Measurements from ENCODE around the gene STT3B. TPM values are rescaled to one million over a fixed set of nuclear protein-coding genes. Genes with fewer than 3 reads are reported as not detected.

Gene STT3B
- total and polyA plus RNA-seq, 7 donors = 10.8 to 107 (median 64.1) TPM

GRCh38 chr3:31551646-31552045, 18.9 kb downstream of the STT3B start:
- 91 to 93% methylated on average over 2 of the region's 2 CpGs for WGBS, 2 donors
- Histone ChIP-seq H3K27ac (no peak overlapping the region), H3K36me3 (no peaks in the 10 kb centered on the region), H3K9me3 (no peaks in the 10 kb centered on the region), H3K4me1 (peaks cover 0 to 60% (median 34%) of the 10 kb centered on the region in 4 donors), H3K4me3 (no peak overlapping the region), H3K27me3 (no peaks in the 10 kb centered on the region)
- TF ChIP-seq, protein P1, sequence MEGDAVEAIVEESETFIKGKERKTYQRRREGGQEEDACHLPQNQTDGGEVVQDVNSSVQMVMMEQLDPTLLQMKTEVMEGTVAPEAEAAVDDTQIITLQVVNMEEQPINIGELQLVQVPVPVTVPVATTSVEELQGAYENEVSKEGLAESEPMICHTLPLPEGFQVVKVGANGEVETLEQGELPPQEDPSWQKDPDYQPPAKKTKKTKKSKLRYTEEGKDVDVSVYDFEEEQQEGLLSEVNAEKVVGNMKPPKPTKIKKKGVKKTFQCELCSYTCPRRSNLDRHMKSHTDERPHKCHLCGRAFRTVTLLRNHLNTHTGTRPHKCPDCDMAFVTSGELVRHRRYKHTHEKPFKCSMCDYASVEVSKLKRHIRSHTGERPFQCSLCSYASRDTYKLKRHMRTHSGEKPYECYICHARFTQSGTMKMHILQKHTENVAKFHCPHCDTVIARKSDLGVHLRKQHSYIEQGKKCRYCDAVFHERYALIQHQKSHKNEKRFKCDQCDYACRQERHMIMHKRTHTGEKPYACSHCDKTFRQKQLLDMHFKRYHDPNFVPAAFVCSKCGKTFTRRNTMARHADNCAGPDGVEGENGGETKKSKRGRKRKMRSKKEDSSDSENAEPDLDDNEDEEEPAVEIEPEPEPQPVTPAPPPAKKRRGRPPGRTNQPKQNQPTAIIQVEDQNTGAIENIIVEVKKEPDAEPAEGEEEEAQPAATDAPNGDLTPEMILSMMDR (IDR thresholded peaks at IDR 0.05) = no peak
- no peak for TF ChIP-seq POLR2AphosphoS5 (IDR thresholded peaks at IDR 0.05)
- no peak for TF ChIP-seq POLR2A (IDR thresholded peaks at IDR 0.05)
- no peak for TF ChIP-seq EP300 (IDR thresholded peaks at IDR 0.05)
- intact Hi-C loops (cut with DNase I) = loop anchor here (10.0 kb wide), 1 partner anchor 213 kb away; no protein-coding TSS in a partner anchor
- DNase-seq = no peak

- DNase-seq = no peak
- Histone ChIP-seq H3K36me3 (no peaks in the 10 kb centered on the region), H3K4me3 (no peak overlapping the region), H3K27ac (no peak overlapping the region), H3K9me3 (no peaks in the 10 kb centered on the region), H3K4me1 (peaks cover 0 to 56% (median 32%) of the 10 kb centered on the region in 4 donors), H3K27me3 (no peaks in the 10 kb centered on the region)
- intact Hi-C loops (cut with DNase I) = loop anchor here (10.0 kb wide), 1 partner anchor 213 kb away; no protein-coding TSS in a partner anchor
- 95% methylated on average over 1 of the region's 1 CpG for WGBS, 2 donors
- TF ChIP-seq POLR2AphosphoS5 (IDR thresholded peaks at IDR 0.05) (no peak), POLR2A (IDR thresholded peaks at IDR 0.05) (no peak), EP300 (IDR thresholded peaks at IDR 0.05) (no peak)
- TF ChIP-seq, protein P1 (IDR thresholded peaks at IDR 0.05) = no peak
Measured at GRCh38 chr3:31552103-31552502, 19.4 kb downstream of the STT3B start.

DNA sequence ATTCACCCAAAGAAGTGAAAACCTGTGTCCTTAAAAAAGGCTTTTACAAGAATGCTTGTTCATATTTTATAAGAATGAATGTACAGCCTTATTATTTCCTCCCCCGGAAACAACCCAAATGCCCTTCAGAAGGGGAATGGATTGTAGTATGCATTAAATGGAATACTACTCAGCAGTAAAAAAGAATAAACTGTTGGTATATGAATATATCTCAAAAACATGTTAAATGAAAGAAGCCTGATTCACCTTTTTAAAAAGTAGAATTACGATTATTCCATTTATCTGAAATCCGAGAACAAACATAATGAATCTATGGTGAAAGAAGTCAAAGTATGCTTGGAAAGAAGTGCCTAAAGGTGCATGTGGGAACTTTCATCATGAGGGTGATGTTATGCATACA, 20.5 kb downstream of the STT3B start:
- intact Hi-C loops (cut with DNase I) = loop anchor here (10.0 kb wide), 1 partner anchor 212 kb away; no protein-coding TSS in a partner anchor
- no peak overlapping the region for H3K27ac ChIP-seq
- 95% methylated on average over 3 of the region's 3 CpGs for WGBS, 2 donors
- peaks cover 0 to 46% (median 29%) of the 10 kb centered on the region in 4 donors for H3K4me1 ChIP-seq
- no peaks in the 10 kb centered on the region for H3K9me3 ChIP-seq
- H3K36me3 ChIP-seq = no peaks in the 10 kb centered on the region
- no peak for DNase-seq
- no peaks in the 10 kb centered on the region for H3K27me3 ChIP-seq
- H3K4me3 ChIP-seq = no peak overlapping the region
- no peak for TF ChIP-seq POLR2A (IDR thresholded peaks at IDR 0.05)
- no peak for TF ChIP-seq POLR2AphosphoS5 (IDR thresholded peaks at IDR 0.05)
- TF ChIP-seq EP300 (IDR thresholded peaks at IDR 0.05) = no peak
- TF ChIP-seq, protein P1 (IDR thresholded peaks at IDR 0.05) = no peak

DNA sequence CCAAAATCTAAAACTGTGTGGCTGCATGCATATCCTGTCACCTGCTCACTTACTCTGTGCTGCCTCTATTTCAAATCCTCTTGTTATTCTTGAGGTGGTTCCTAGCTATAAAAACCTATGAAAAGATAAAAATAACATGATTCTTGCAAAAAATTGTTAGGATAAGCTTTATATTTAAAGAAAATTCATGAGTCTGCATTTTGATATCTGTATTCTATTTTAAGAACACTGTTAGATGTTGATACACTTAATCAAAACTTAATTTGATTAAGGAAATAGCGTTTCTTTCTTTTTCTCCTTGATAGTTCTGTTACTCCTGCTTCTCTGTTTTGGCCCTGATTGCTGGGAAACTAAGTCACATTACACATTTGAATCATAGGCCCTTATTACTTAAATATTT, 22.5 kb downstream of the STT3B start:
- Histone ChIP-seq H3K4me1 (peaks cover 0 to 36% (median 22%) of the 10 kb centered on the region in 4 donors), H3K27me3 (no peaks in the 10 kb centered on the region), H3K36me3 (no peaks in the 10 kb centered on the region), H3K27ac (no peak overlapping the region), H3K9me3 (no peaks in the 10 kb centered on the region), H3K4me3 (no peak overlapping the region)
- intact Hi-C loops (cut with DNase I) = loop anchor here (10.0 kb wide), 1 partner anchor 210 kb away; no protein-coding TSS in a partner anchor
- TF ChIP-seq POLR2AphosphoS5 (IDR thresholded peaks at IDR 0.05) (no peak), POLR2A (IDR thresholded peaks at IDR 0.05) (no peak), EP300 (IDR thresholded peaks at IDR 0.05) (no peak)
- TF ChIP-seq, protein P1 (IDR thresholded peaks at IDR 0.05) = no peak
- DNase-seq = no peak
- WGBS, 2 donors = 77 to 82% methylated on average over 1 of the region's 1 CpG
